Hepatocyte (in vitro differentiated cells): ENCODE data around the gene KATNIP. TPM values are rescaled to one million over a fixed set of nuclear protein-coding genes. Genes with fewer than 3 reads are reported as not detected.

Experiments used
- DNase-seq: peaks from one replicate; pipeline ENCODE4 v3.0.0-alpha.2; 2016; ENCODE audit warnings: low spot score
- H2AFZ ChIP-seq: fragments of 200-600 bp; sonication (generic); 2 replicates; pipeline ENCODE4 v1.6.0; 2016; ENCODE audit warnings: antibody characterized with exemption, mild to moderate bottlenecking
- H3K27ac ChIP-seq: fragments of 200-600 bp; sonication (generic); 2 replicates; pipeline ENCODE4 v1.5.1; 2016; ENCODE audit warnings: mild to moderate bottlenecking
- H3K27me3 ChIP-seq: fragments of 200-600 bp; sonication (generic); 2 replicates; pipeline ENCODE4 v1.6.1; 2016
- H3K36me3 ChIP-seq: fragments of 200-600 bp; sonication (generic); replicated peaks from 2 replicates; pipeline ENCODE4 v1.5.1; 2016; ENCODE audit warnings: low read depth; ENCODE audit not compliant: insufficient read depth
- H3K4me1 ChIP-seq: fragments of 200-600 bp; sonication (generic); 2 replicates; pipeline ENCODE4 v1.5.1; 2016; ENCODE audit warnings: mild to moderate bottlenecking, moderate library complexity; ENCODE audit not compliant: insufficient read depth
- H3K4me2 ChIP-seq: fragments of 200-600 bp; sonication (generic); 2 replicates; pipeline ENCODE4 v1.6.0; 2016
- H3K4me3 ChIP-seq: fragments of 200-600 bp; sonication (generic); 2 replicates; pipeline ENCODE4 v1.5.1; 2016; ENCODE audit warnings: mild to moderate bottlenecking
- H3K79me2 ChIP-seq: fragments of 200-600 bp; sonication (generic); 2 replicates; pipeline ENCODE4 v1.6.0; 2017; ENCODE audit warnings: mild to moderate bottlenecking
- H3K9me2 ChIP-seq: fragments of 200-600 bp; sonication (generic); replicated peaks from 2 replicates; pipeline ENCODE4 v1.6.0; 2017; ENCODE audit warnings: mild to moderate bottlenecking; ENCODE audit not compliant: insufficient read depth
- H3K9me3 ChIP-seq: fragments of 200-600 bp; sonication (generic); 2 replicates; pipeline ENCODE4 v1.5.1; 2016; ENCODE audit warnings: low read depth, mild to moderate bottlenecking
- H4K20me1 ChIP-seq: fragments of 200-600 bp; sonication (generic); 2 replicates; pipeline ENCODE4 v1.6.0; 2016; ENCODE audit warnings: mild to moderate bottlenecking; ENCODE audit not compliant: insufficient read depth, poor library complexity, severe bottlenecking
- EZH2 ChIP-seq: fragments of 200-600 bp; sonication (generic); IDR thresholded peaks from 2 replicates; pipeline ENCODE4 v1.6.1; 2016; ENCODE audit warnings: antibody characterized with exemption, mild to moderate bottlenecking, borderline replicate concordance
- EZH2phosphoT487 ChIP-seq: fragments of 200-600 bp; sonication (generic); IDR thresholded peaks from one replicate; pipeline ENCODE4 v1.6.1; 2018; ENCODE audit warnings: antibody characterized with exemption, mild to moderate bottlenecking, low read depth, moderate library complexity; ENCODE audit not compliant: unreplicated experiment, severe bottlenecking
- WGBS: methylation state at CpG from one replicate; pipeline ENCODE4 v1.1.6; 2016; ENCODE audit warnings: low lambda C conversion rate; ENCODE audit errors: missing lambda C conversion rate; 5-methylcytosine and 5-hydroxymethylcytosine counted together
- polyA plus RNA-seq: library from polyadenylated mRNA; unstranded; fragments of >200 nt; fragmentation: Nextera tagmentation; extraction: Ambion mirVana; gene quantifications from 2 replicates; pipeline ENCODE4 v1.2.1, GENCODE V29; 2016
- total RNA-seq: library from RNA; depleted of rRNA; stranded (reverse); fragments of >200 nt; gene quantifications from 2 replicates; pipeline ENCODE4 v1.2.3, GENCODE V29; 2014
- TF ChIP-seq, protein P1 (sequence below): fragments of 200-600 bp; sonication (generic); IDR thresholded peaks from 2 replicates; pipeline ENCODE4 v1.5.1; 2016; ENCODE audit warnings: antibody characterized with exemption, mild to moderate bottlenecking; ENCODE audit not compliant: poor library complexity

The KATNIP gene
- total and polyA plus RNA-seq, 2 experiments from 2014 or later, result 7.1 to 15.6 TPM

DNA sequence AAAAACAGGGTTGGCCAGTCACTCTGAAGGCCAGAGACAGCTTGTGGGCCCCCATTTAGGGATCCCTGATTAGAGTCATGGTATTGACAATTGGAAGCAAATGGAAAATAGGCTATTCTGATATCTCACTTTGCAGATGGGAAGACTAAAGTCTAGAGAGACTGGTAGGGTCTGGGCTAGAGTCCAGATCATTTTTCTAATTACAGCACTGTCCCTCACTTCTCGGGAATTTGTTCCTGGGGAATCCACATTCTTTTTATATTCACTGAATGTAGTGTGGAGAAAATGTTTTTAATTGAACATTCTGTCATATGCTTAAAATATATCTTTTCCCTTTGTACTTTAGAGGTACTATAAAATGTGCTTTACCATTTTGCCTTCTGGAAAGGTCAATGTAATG, 1.1 kb downstream of the KATNIP start:
- no peaks in the 10 kb centered on the region for H3K36me3 ChIP-seq
- TF ChIP-seq EZH2 (no peak), EZH2phosphoT487 (no peak)
- TF ChIP-seq, protein P1, sequence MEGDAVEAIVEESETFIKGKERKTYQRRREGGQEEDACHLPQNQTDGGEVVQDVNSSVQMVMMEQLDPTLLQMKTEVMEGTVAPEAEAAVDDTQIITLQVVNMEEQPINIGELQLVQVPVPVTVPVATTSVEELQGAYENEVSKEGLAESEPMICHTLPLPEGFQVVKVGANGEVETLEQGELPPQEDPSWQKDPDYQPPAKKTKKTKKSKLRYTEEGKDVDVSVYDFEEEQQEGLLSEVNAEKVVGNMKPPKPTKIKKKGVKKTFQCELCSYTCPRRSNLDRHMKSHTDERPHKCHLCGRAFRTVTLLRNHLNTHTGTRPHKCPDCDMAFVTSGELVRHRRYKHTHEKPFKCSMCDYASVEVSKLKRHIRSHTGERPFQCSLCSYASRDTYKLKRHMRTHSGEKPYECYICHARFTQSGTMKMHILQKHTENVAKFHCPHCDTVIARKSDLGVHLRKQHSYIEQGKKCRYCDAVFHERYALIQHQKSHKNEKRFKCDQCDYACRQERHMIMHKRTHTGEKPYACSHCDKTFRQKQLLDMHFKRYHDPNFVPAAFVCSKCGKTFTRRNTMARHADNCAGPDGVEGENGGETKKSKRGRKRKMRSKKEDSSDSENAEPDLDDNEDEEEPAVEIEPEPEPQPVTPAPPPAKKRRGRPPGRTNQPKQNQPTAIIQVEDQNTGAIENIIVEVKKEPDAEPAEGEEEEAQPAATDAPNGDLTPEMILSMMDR, result no peak
- no peaks in the 10 kb centered on the region for H3K9me2 ChIP-seq
- H3K4me2 ChIP-seq, result peak overlapping the region; percentile 78
- no peaks in the 10 kb centered on the region for H3K27me3 ChIP-seq
- no peak overlapping the region for H3K4me3 ChIP-seq
- peaks cover 55% of the 10 kb centered on the region for H3K79me2 ChIP-seq
- H3K27ac ChIP-seq, result no peak overlapping the region
- no peak overlapping the region for H2AFZ ChIP-seq
- no peak for DNase-seq
- peaks cover 27% of the 10 kb centered on the region for H4K20me1 ChIP-seq
- peaks cover 14% of the 10 kb centered on the region for H3K4me1 ChIP-seq
- H3K9me3 ChIP-seq, result no peaks in the 10 kb centered on the region
- WGBS, result 70% methylated on average over 1 of the region's 1 CpG

DNA sequence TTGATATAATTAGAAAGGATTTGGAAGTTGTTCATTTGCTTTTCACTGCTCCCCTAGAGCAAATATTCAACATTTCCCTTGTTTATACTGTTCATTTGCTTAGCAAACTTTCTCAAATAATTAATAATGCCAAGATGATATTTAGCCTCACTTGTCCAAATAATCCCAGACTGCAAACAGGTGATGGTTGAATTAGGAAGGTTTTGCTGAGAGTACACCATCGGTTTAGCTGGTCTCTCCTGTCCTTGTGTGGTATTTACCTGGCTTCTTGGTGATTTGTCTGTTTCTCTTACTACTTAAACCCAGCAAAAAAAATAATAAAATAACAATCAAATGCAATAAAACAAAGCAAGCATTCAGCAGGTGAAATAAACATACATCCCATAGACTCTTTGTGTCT, 6.5 kb downstream of the KATNIP start:
- H3K4me2 ChIP-seq, result no peak overlapping the region
- H2AFZ ChIP-seq, result no peak overlapping the region
- no peaks in the 10 kb centered on the region for H3K4me1 ChIP-seq
- H3K36me3 ChIP-seq, result no peaks in the 10 kb centered on the region
- no peak overlapping the region for H3K4me3 ChIP-seq
- H3K79me2 ChIP-seq, result peaks cover 13% of the 10 kb centered on the region
- WGBS, result 75% methylated on average over 1 of the region's 1 CpG
- no peak overlapping the region for H3K27ac ChIP-seq
- H3K27me3 ChIP-seq, result no peaks in the 10 kb centered on the region
- DNase-seq, result no peak
- no peaks in the 10 kb centered on the region for H3K9me2 ChIP-seq
- no peaks in the 10 kb centered on the region for H4K20me1 ChIP-seq
- no peak for TF ChIP-seq EZH2phosphoT487
- TF ChIP-seq, protein P1, result no peak
- no peak for TF ChIP-seq EZH2
- H3K9me3 ChIP-seq, result no peaks in the 10 kb centered on the region

DNA sequence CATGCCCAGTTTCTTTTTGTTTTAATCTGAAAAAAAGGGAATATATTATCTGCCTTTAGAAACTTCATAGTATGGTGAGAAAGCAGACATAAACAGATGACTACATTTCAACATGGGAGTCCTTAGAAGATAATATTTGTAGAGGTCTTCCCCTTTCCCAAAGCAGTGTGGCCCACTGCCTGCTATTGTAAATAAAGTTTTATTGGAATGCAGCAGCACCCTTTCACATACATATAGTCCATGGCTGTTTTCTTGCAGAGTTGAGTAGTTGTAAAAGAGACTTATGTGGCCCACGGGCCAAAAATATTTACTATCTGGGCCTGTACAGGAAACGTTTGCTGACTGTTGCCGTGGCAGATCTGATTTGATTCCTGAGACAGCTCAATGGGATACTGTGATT, 8.5 kb downstream of the KATNIP start:
- no peak overlapping the region for H3K4me3 ChIP-seq
- no peak overlapping the region for H2AFZ ChIP-seq
- TF ChIP-seq EZH2phosphoT487, result no peak
- no peak for TF ChIP-seq EZH2
- TF ChIP-seq, protein P1, result no peak
- H3K27ac ChIP-seq, result no peak overlapping the region
- no peak overlapping the region for H3K4me2 ChIP-seq
- no peaks in the 10 kb centered on the region for H3K36me3 ChIP-seq
- H3K27me3 ChIP-seq, result no peaks in the 10 kb centered on the region
- H3K4me1 ChIP-seq, result no peaks in the 10 kb centered on the region
- peaks cover 6% of the 10 kb centered on the region for H3K79me2 ChIP-seq
- H4K20me1 ChIP-seq, result no peaks in the 10 kb centered on the region
- whole genome bisulfite sequencing, result 74% methylated on average over 3 of the region's 3 CpGs
- no peaks in the 10 kb centered on the region for H3K9me2 ChIP-seq
- no peak for DNase-seq
- no peaks in the 10 kb centered on the region for H3K9me3 ChIP-seq

DNA sequence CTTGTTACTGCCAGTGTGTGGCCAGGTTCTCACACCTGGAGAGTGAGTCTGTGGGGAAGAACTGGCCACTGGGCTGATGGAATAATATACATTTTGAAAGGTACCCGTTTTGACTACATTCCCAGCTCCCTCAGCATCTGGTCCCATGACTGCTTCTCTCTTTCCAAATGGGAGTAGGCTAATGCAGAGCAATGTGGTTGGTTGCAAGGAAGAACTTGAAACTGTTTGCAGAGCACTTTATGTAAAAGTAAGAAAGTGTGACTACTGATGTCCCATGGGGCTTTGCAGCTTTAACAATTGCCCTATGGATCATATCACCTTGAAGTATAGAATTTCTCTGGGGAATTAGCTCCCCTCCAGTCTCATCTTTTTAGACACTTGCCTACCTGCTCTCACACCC, 9.0 kb downstream of the KATNIP start:
- Histone ChIP-seq H3K79me2 (peaks cover 6% of the 10 kb centered on the region), H3K9me3 (no peaks in the 10 kb centered on the region), H2AFZ (no peak overlapping the region), H3K9me2 (no peaks in the 10 kb centered on the region), H3K36me3 (no peaks in the 10 kb centered on the region), H3K4me2 (no peak overlapping the region), H3K4me1 (no peaks in the 10 kb centered on the region), H3K4me3 (no peak overlapping the region), H3K27ac (no peak overlapping the region), H4K20me1 (no peaks in the 10 kb centered on the region), H3K27me3 (no peaks in the 10 kb centered on the region)
- no peak for DNase-seq
- TF ChIP-seq, protein P1, result no peak
- TF ChIP-seq EZH2 (no peak), EZH2phosphoT487 (no peak)
- 79% methylated on average over 1 of the region's 1 CpG for WGBS
